Measurements from ENCODE around the gene GMEB2. TPM values are rescaled to one million over a fixed set of nuclear protein-coding genes. Genes with fewer than 3 reads are reported as not detected.
"Not testable (repeated sequence)": the region's sequence is repeated elsewhere in the genome, so short reads cannot be mapped to it uniquely, and the experiment has no call there.

GMEB2 gene, protein sequence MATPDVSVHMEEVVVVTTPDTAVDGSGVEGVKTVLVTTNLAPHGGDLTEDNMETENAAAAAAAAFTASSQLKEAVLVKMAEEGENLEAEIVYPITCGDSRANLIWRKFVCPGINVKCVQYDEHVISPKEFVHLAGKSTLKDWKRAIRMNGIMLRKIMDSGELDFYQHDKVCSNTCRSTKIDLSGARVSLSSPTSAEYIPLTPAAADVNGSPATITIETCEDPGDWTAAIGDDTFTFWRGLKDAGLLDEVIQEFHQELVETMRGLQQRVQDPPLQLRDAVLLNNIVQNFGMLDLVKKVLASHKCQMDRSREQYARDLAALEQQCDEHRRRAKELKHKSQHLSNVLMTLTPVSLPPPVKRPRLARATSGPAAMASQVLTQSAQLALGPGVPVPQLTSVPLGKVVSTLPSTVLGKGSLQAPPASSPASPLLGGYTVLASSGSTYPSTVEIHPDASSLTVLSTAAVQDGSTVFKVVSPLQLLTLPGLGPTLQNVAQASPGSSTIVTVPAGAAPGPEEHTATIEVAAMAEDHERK
- total RNA-seq (1 to 10 TPM; 5.9 to 9.3 TPM), polyA plus RNA-seq (ENCODE audit: insufficient read length in 2 of 2) (10 to 100 TPM; 11.1 to 12.0 TPM)
- long read RNA-seq, donor 1, full-length matches to known transcripts, result 1 of 1 reads
- long read RNA-seq, donor 1, partial matches to known transcripts, result 0 of 1 reads
- long read RNA-seq, donor 1, other reads (novel, unspliced or antisense), result 0 of 1 reads
- long read RNA-seq, donor 2, result 0 reads
- long read RNA-seq, donor 3, full-length matches to known transcripts, result 4 of 4 reads
- long read RNA-seq, donor 3, partial matches to known transcripts, result 0 of 4 reads
- long read RNA-seq, donor 3, other reads (novel, unspliced or antisense), result 0 of 4 reads
- long read RNA-seq, donor 4, full-length matches to known transcripts, result 2 of 38 reads
- long read RNA-seq, donor 4, partial matches to known transcripts, result 36 of 38 reads
- long read RNA-seq, donor 4, other reads (novel, unspliced or antisense), result 0 of 38 reads

GRCh38 chr20:63626424-63627128 lies at the start of gene GMEB2:
GMEB2 (minus strand) TSS chr20:63627101; CDS start chr20:63619397, 7,704 bp downstream.
- Histone ChIP-seq H3K27ac (ENCODE audit: low read depth, low read length) (peak within 1 kb of the TSS; percentile 67), H3K27me3 (ENCODE audit: control insufficient read depth, insufficient read depth, low read length) (no peaks in the 10 kb centered on the region), H3K36me3 (ENCODE audit: control insufficient read depth, insufficient read depth, low read length) (peaks cover 5% of the 10 kb centered on the region), H3K9me3 (ENCODE audit: control insufficient read depth, insufficient read depth, low read length) (no peaks in the 10 kb centered on the region), H3K4me1 (ENCODE audit: control insufficient read depth, insufficient read depth, low read length) (peaks cover 25% of the 10 kb centered on the region), H3K4me3 (ENCODE audit: low read depth, low read length) (peak within 1 kb of the TSS; percentile 76)
- DNase-seq (ENCODE audit: low read depth in 4 of 6, low spot score in 6 of 6), result peak in 5 of 6 donors; percentile 51 to 93 (median 69)
- 0% methylated on average over 110 of the region's 114 CpGs for WGBS (ENCODE audit: insufficient coverage)

DNA sequence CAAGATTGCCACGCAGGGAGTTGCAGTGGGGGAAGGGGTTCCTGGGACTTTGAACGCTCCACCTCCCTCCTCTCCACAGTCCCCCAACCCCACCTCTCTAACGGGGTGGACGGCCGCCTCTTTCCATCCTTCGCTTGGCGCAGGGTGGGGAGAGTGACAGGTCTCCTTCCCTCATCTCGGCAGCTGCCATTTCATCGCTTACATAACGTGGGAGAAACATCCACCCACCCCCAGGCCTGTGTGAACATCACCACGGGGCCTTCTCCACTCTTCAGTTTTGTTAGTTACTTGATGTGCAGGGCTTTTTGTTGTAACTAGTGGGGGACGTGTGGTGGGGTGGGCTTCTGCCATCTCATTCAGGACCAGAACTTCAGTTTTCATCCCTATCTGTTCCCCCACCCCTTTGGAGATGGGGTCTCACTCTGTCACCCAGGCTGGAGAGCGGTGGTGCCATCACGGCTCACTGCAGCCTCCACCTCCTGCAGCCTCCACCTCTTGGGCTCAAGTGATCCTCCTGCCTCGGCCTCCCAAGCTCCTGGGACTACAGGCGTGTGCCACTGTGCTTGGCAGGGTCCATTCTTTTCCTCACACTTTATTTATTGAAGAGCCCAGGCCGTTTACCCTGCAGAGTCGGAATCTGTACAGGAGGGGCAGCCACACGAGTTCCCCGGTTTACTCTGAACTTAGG lies 48.9 kb upstream of the GMEB2 start:
- WGBS (ENCODE audit: insufficient coverage), result 93% methylated on average over 8 of the region's 20 CpGs
- Histone ChIP-seq H3K27me3 (ENCODE audit: control insufficient read depth, insufficient read depth, low read length) (no peaks in the 10 kb centered on the region), H3K36me3 (ENCODE audit: control insufficient read depth, insufficient read depth, low read length) (peaks cover 96% of the 10 kb centered on the region), H3K4me3 (ENCODE audit: low read depth, low read length) (no peak overlapping the region), H3K27ac (ENCODE audit: low read depth, low read length) (no peak overlapping the region), H3K4me1 (ENCODE audit: control insufficient read depth, insufficient read depth, low read length) (no peaks in the 10 kb centered on the region), H3K9me3 (ENCODE audit: control insufficient read depth, insufficient read depth, low read length) (no peaks in the 10 kb centered on the region)
- no peak for DNase-seq (ENCODE audit: low read depth in 4 of 6, low spot score in 6 of 6)

- peaks cover 82% of the 10 kb centered on the region for H3K36me3 ChIP-seq (ENCODE audit: control insufficient read depth, insufficient read depth, low read length)
Observed at GRCh38 chr20:63673951-63674350, 47.0 kb upstream of the GMEB2 start.

DNA sequence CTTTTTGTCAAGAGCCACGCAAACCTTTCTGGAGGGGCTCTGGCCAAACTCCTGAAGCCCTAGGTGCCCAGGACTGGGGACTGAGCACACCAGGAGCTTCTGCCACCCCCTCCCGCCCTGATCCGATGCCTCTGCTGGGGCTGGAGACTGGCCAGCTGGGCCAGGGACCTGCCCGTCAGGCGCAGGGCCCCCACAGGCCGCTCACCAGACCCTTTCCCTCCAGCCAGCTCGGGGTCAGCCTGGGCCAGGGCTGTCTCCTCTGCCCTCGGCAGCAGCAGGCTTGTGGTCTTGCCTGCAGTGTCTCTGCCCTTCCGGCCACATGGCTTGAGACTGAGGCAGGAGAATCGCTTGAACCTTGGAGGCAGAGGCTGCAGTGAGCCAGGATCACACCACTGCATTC lies 45.8 kb upstream of the GMEB2 start:
- no peaks in the 10 kb centered on the region for H3K4me1 ChIP-seq (ENCODE audit: control insufficient read depth, insufficient read depth, low read length)
- H3K27ac ChIP-seq (ENCODE audit: low read depth, low read length), result no peak overlapping the region
- DNase-seq (ENCODE audit: low read depth in 4 of 6, low spot score in 6 of 6), result no peak
- H3K4me3 ChIP-seq (ENCODE audit: low read depth, low read length), result no peak overlapping the region
- no peaks in the 10 kb centered on the region for H3K9me3 ChIP-seq (ENCODE audit: control insufficient read depth, insufficient read depth, low read length)
- WGBS (ENCODE audit: insufficient coverage), result 94% methylated on average over 10 of the region's 10 CpGs
- H3K36me3 ChIP-seq (ENCODE audit: control insufficient read depth, insufficient read depth, low read length), result peaks cover 83% of the 10 kb centered on the region
- no peaks in the 10 kb centered on the region for H3K27me3 ChIP-seq (ENCODE audit: control insufficient read depth, insufficient read depth, low read length)

More at GRCh38 chr20:63673951-63674350, 47.0 kb upstream of the GMEB2 start:
- Histone ChIP-seq H3K27ac (ENCODE audit: low read depth, low read length) (no peak overlapping the region), H3K4me1 (ENCODE audit: control insufficient read depth, insufficient read depth, low read length) (no peaks in the 10 kb centered on the region), H3K4me3 (ENCODE audit: low read depth, low read length) (no peak overlapping the region), H3K27me3 (ENCODE audit: control insufficient read depth, insufficient read depth, low read length) (no peaks in the 10 kb centered on the region), H3K9me3 (ENCODE audit: control insufficient read depth, insufficient read depth, low read length) (no peaks in the 10 kb centered on the region)
- no peak for DNase-seq (ENCODE audit: low read depth in 4 of 6, low spot score in 6 of 6)
- 96% methylated on average over 13 of the region's 14 CpGs for WGBS (ENCODE audit: insufficient coverage)

DNA sequence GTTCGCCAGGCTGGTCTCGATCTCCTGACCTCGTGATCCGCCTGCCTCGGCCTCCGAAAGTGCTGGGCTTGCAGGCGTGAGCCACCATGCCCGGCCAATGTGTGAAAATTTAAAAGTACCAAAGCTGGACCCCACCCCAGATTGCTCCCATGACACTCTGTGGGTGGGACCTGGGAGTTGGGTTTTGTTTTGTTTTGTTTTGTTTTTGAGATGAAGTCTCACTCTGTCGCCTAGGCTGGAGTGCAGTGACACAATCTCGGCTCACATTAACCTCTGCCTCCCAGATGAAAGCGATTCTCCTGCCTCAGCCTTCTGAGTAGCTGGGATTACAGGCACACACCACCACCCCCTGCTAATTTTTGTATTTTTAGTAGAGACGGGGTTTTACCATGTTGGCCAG lies 44.8 kb upstream of the GMEB2 start:
- H3K4me1 ChIP-seq (ENCODE audit: control insufficient read depth, insufficient read depth, low read length); DNase-seq (ENCODE audit: low read depth in 4 of 6, low spot score in 6 of 6); H3K27ac ChIP-seq (ENCODE audit: low read depth, low read length); H3K4me3 ChIP-seq (ENCODE audit: low read depth, low read length); H3K9me3 ChIP-seq (ENCODE audit: control insufficient read depth, insufficient read depth, low read length); H3K27me3 ChIP-seq (ENCODE audit: control insufficient read depth, insufficient read depth, low read length): not testable (repeated sequence)
- peaks cover 83% of the 10 kb centered on the region for H3K36me3 ChIP-seq (ENCODE audit: control insufficient read depth, insufficient read depth, low read length)
- WGBS (ENCODE audit: insufficient coverage), result 95% methylated on average over 6 of the region's 12 CpGs

DNA sequence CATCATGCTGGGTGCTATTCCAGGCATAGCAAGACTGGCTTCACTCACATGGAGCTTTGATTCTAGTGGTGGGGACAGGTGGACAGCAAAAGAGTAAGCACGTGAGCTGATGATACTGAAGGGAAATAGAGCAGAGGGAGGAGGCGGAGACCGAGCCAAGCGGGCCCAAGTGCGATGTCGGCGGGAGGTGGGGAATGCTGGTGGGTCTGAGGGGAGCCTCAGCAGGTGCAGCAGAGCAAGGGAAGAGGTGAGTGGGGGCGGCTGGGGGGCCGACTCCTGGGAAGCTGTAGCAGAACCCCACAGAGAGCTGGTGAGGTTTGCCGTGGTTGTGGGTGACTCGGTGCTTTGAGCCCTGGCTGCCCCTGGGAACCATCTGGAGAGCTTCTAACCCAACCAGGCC lies 41.5 kb upstream of the GMEB2 start:
- Histone ChIP-seq H3K27ac (ENCODE audit: low read depth, low read length) (no peak overlapping the region), H3K4me3 (ENCODE audit: low read depth, low read length) (no peak overlapping the region), H3K9me3 (ENCODE audit: control insufficient read depth, insufficient read depth, low read length) (no peaks in the 10 kb centered on the region), H3K36me3 (ENCODE audit: control insufficient read depth, insufficient read depth, low read length) (peaks cover 83% of the 10 kb centered on the region), H3K27me3 (ENCODE audit: control insufficient read depth, insufficient read depth, low read length) (no peaks in the 10 kb centered on the region), H3K4me1 (ENCODE audit: control insufficient read depth, insufficient read depth, low read length) (peaks cover 22% of the 10 kb centered on the region)
- no peak for DNase-seq (ENCODE audit: low read depth in 4 of 6, low spot score in 6 of 6)
- 96% methylated on average over 11 of the region's 11 CpGs for WGBS (ENCODE audit: insufficient coverage)

- WGBS (ENCODE audit: insufficient coverage), result 94% methylated on average over 16 of the region's 16 CpGs
- peaks cover 84% of the 10 kb centered on the region for H3K36me3 ChIP-seq (ENCODE audit: control insufficient read depth, insufficient read depth, low read length)
Observed at GRCh38 chr20:63667858-63668257, 41.0 kb upstream of the GMEB2 start.

DNA sequence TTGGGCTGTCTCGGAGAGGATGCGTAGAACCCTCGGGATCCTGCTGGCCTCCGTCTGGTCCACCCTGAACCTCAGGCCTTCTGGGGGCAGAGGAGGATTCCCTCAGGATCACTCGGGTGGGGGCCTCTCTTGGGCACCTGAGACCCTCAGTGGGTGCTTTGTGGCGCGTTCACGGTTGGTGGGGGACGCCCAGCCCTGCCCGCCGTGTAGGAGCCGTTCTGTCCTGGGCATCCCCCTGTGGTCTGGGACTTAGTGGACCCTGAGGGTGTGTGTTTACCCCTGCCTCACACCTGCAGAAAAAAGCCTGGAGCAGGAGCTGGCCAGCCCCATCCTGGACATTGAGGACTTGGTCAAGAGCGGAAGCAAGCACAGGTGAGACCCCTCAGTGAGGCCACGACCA lies 38.8 kb upstream of the GMEB2 start:
- Histone ChIP-seq H3K4me1 (ENCODE audit: control insufficient read depth, insufficient read depth, low read length) (peaks cover 22% of the 10 kb centered on the region), H3K27ac (ENCODE audit: low read depth, low read length) (no peak overlapping the region), H3K9me3 (ENCODE audit: control insufficient read depth, insufficient read depth, low read length) (no peaks in the 10 kb centered on the region), H3K4me3 (ENCODE audit: low read depth, low read length) (no peak overlapping the region), H3K27me3 (ENCODE audit: control insufficient read depth, insufficient read depth, low read length) (no peaks in the 10 kb centered on the region), H3K36me3 (ENCODE audit: control insufficient read depth, insufficient read depth, low read length) (peaks cover 84% of the 10 kb centered on the region)
- no peak for DNase-seq (ENCODE audit: low read depth in 4 of 6, low spot score in 6 of 6)
- WGBS (ENCODE audit: insufficient coverage), result 95% methylated on average over 14 of the region's 14 CpGs

More at GRCh38 chr20:63667858-63668257, 41.0 kb upstream of the GMEB2 start:
- no peaks in the 10 kb centered on the region for H3K9me3 ChIP-seq (ENCODE audit: control insufficient read depth, insufficient read depth, low read length)
- no peak overlapping the region for H3K27ac ChIP-seq (ENCODE audit: low read depth, low read length)
- no peak for DNase-seq (ENCODE audit: low read depth in 4 of 6, low spot score in 6 of 6)
- H3K4me3 ChIP-seq (ENCODE audit: low read depth, low read length), result no peak overlapping the region
- peaks cover 22% of the 10 kb centered on the region for H3K4me1 ChIP-seq (ENCODE audit: control insufficient read depth, insufficient read depth, low read length)
- no peaks in the 10 kb centered on the region for H3K27me3 ChIP-seq (ENCODE audit: control insufficient read depth, insufficient read depth, low read length)
